Gastrocnemius medialis (tissue), 4 donors: Measurements from ENCODE around the gene MSANTD2.

Experiments
- POLR2A ChIP-seq, 2 donors: fragments of 450-650 bp; IDR thresholded peaks; one replicate each; pipeline ENCODE4 v1.6.1; 2017; ENCODE audit warnings: antibody characterized with exemption in 2 of 2, mild to moderate bottlenecking in 2 of 2, moderate library complexity in 2 of 2
- TF ChIP-seq, protein P1 (sequence below), 5 experiments: fragments of 450-650 bp in 3 of 5; fragments of 200-600 bp in 2 of 5; sonication (generic) in 2 of 5; IDR thresholded peaks in 4 of 5; conservative IDR thresholded peaks in 1 of 5; 1 replicate in 4 of 5; 2 replicates in 1 of 5; pipeline ENCODE4 v1.5.1; 2016 to 2019; ENCODE audit warnings: antibody characterized with exemption in 5 of 5, mild to moderate bottlenecking in 3 of 5, moderate library complexity in 3 of 5

DNA sequence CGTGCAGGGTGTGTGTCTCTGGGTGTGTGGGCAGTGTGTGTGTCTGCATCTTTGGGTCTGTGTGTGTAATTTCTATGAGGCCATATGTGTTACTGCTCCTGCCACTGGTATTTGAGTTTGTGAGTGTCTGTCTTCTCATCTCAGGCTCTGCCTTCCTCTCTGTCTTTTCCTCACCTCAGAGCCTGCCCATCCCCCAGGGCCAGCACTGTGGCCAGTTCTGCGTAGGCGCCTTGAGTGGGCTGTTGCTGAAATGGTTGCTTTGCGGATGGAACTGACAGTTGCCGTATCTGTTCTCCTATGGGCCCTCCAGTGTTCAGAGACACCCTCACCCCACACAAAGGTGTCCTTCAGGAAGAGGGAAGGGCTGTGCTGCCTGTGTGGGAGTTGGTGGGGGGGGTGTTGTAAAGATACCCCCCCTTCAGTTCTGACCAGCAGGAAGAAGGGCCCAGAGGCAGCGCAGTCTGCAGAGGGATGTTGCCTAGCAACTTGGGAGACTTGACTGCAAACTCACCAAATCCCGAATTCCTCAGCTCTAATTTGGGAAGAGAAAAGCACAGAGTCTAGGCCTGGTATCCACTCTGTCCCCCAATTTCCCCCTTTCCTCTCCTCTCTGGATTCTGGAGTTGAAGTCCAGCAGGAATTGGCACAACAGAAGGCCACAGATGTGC, 62.4 kb downstream of the MSANTD2 start:
- TF ChIP-seq, protein P1, sequence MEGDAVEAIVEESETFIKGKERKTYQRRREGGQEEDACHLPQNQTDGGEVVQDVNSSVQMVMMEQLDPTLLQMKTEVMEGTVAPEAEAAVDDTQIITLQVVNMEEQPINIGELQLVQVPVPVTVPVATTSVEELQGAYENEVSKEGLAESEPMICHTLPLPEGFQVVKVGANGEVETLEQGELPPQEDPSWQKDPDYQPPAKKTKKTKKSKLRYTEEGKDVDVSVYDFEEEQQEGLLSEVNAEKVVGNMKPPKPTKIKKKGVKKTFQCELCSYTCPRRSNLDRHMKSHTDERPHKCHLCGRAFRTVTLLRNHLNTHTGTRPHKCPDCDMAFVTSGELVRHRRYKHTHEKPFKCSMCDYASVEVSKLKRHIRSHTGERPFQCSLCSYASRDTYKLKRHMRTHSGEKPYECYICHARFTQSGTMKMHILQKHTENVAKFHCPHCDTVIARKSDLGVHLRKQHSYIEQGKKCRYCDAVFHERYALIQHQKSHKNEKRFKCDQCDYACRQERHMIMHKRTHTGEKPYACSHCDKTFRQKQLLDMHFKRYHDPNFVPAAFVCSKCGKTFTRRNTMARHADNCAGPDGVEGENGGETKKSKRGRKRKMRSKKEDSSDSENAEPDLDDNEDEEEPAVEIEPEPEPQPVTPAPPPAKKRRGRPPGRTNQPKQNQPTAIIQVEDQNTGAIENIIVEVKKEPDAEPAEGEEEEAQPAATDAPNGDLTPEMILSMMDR (IDR thresholded peaks at IDR 0.05 in 4 of 5, conservative IDR thresholded peaks at IDR 0.05 in 1 of 5) = no peak
- no peak for TF ChIP-seq POLR2A (IDR thresholded peaks at IDR 0.05)
